NT2/D1 (cell line): ENCODE data around the gene XPC.

ENCODE experiments used
- SUZ12 ChIP-seq: IDR thresholded peaks from 2 replicates; pipeline ENCODE4 v1.6.1; 2011; ENCODE audit not compliant: insufficient read length, insufficient read depth; ENCODE audit errors: extremely low read depth
- YY1 ChIP-seq: IDR thresholded peaks from 2 replicates; pipeline ENCODE4 v1.6.1; 2011; ENCODE audit not compliant: insufficient read length, insufficient read depth
- ZNF274 ChIP-seq: IDR thresholded peaks from 2 replicates; pipeline ENCODE4 v1.6.1; 2011; ENCODE audit warnings: mild to moderate bottlenecking, low read depth, low read length

- TF ChIP-seq YY1 = no peak
- TF ChIP-seq ZNF274 = no peak
- no peak for TF ChIP-seq SUZ12
These were observed 64.3 kb downstream of the XPC start for GRCh38 chr3:14113965-14114635.
